ENCODE results near the gene ARRB1. TPM values are rescaled to one million over a fixed set of nuclear protein-coding genes. Genes with fewer than 3 reads are reported as not detected.

ARRB1 gene
- total RNA-seq, 2 experiments from 2014 or later = 26.7 to 27.8 TPM

DNA sequence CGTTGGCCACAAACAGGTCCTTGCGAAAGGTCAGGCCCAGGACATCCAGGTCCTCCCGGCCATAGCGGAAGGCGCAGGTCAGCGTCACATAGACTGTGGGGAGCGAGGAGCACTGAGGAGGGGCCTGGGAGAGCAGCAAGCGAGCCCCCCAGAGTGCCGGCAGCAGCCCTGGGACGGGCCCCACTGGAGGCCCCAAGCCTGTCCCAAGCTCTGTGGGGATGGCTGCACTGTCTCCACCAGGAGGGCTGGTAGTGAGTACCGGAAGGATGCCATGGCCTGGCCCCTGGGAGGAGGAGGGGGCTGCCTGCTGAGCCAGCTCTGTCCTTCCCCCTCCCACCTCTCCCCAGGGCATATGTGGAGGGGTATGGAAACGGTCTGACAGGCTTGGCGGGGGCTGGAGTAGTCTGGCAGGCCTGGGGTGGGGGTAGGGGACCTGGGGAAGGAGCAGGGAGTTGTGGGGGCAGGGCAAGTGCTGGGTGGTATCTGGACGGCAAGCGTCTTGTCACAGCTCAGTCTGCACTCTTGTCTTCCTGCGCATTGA, 68.0 kb downstream of the ARRB1 start:
- DNase-seq (no peak), ATAC-seq (ENCODE audit: poor library complexity) (no peak)
- no peak overlapping the region for H3K4me3 Mint-ChIP-seq
- no peak overlapping the region for H3K27ac Mint-ChIP-seq
- H3K36me3 Mint-ChIP-seq (ENCODE audit: low read depth) = peaks cover 74% of the 10 kb centered on the region
- Histone ChIP-seq H3K36me3 (ENCODE audit: insufficient read depth, low read length) (peaks cover 42% of the 10 kb centered on the region), H3K4me3 (ENCODE audit: low read length) (no peak overlapping the region), H3K27ac (ENCODE audit: low read depth in 1 of 2, low read length in 2 of 2) (no peak overlapping the region), H3K4me1 (ENCODE audit: insufficient read depth, low read length) (peaks cover 19% of the 10 kb centered on the region), H3K27me3 (ENCODE audit: control insufficient read depth in 1 of 2, insufficient read depth in 2 of 2, low read length in 2 of 2) (no peaks in the 10 kb centered on the region), H3K9me3 (ENCODE audit: control insufficient read depth in 1 of 2, insufficient read depth in 1 of 2, low read length in 2 of 2) (no peaks in the 10 kb centered on the region)
- ChIA-PET CTCF (interaction anchor here (0.5 to 1.5 kb wide), 2 partner anchors 101 to 133 kb away, joined by 3 read pairs; no protein-coding TSS in a partner anchor), POLR2A (no interaction called here)
- H3K4me1 Mint-ChIP-seq (ENCODE audit: low read depth) = peaks cover 23% of the 10 kb centered on the region
- H3K9me3 Mint-ChIP-seq = no peaks in the 10 kb centered on the region
- H3K27me3 Mint-ChIP-seq = no peaks in the 10 kb centered on the region
- no peak for TF ChIP-seq CTCF (IDR thresholded peaks at IDR 0.05)
- intact Hi-C loops (cut with DNase I, micrococcal nuclease) = loop anchor here in 1 of 2 experiments (2.0 kb wide), 1 partner anchor 45 kb away; no protein-coding TSS in a partner anchor

DNA sequence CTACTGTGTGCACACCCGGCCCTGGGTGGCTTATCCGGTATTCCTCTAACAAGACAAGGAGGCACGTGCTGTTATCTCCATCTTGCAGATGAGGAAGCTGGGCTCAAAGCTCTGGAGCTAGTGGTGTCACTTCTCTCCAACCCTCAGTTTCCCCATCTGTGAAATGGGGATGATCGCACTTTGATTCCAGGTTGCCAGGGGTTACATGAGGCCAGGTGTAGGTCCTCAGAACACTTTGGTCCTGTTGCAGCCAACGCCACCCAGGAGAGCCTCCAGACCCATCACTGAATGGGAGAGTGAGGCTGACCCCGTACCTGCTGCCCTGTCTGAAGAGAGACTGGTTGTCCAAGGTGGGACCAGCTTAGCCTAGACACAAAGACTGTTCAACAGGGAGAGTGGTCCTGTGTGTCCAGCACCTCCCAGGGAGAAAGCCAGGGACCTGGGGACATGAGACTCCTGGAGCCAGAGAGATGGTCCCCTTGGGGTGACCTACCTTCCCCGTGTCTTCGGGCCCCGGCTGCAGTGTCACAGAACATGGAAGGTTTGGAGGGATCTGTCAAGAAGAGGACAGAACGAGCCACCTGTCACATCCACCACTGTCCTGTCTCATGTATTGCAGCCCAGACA, 69.9 kb downstream of the ARRB1 start:
- peaks cover 74% of the 10 kb centered on the region for H3K36me3 Mint-ChIP-seq (ENCODE audit: low read depth)
- intact Hi-C loops (cut with DNase I, micrococcal nuclease) = loop anchor here (2.0 kb wide), 2 partner anchors 47 to 71 kb away; no protein-coding TSS in a partner anchor

More for the DNA sequence above, 69.9 kb downstream of the ARRB1 start:
- Mint-ChIP-seq H3K9me3 (no peaks in the 10 kb centered on the region), H3K4me1 (ENCODE audit: low read depth) (peaks cover 38% of the 10 kb centered on the region), H3K4me3 (no peak overlapping the region), H3K27ac (peak overlapping the region; percentile 27), H3K27me3 (no peaks in the 10 kb centered on the region)
- no peak for TF ChIP-seq CTCF (IDR thresholded peaks at IDR 0.05)
- DNase-seq = no peak
- H3K9me3 ChIP-seq (ENCODE audit: control insufficient read depth in 1 of 2, insufficient read depth in 1 of 2, low read length in 2 of 2) = no peaks in the 10 kb centered on the region
- ChIA-PET CTCF (interaction anchor here (0.8 to 2.6 kb wide), 2 partner anchors 47 to 103 kb away, joined by 4 to 49 read pairs; no protein-coding TSS in a partner anchor), POLR2A (no interaction called here)
- no peaks in the 10 kb centered on the region for H3K27me3 ChIP-seq (ENCODE audit: control insufficient read depth in 1 of 2, insufficient read depth in 2 of 2, low read length in 2 of 2)
- no peak for ATAC-seq (ENCODE audit: poor library complexity)
- no peak overlapping the region for H3K4me3 ChIP-seq (ENCODE audit: low read length)
- peaks cover 49% of the 10 kb centered on the region for H3K36me3 ChIP-seq (ENCODE audit: insufficient read depth, low read length)
- H3K27ac ChIP-seq (ENCODE audit: low read depth in 1 of 2, low read length in 2 of 2) = no peak overlapping the region
- peaks cover 38% of the 10 kb centered on the region for H3K4me1 ChIP-seq (ENCODE audit: insufficient read depth, low read length)

Measured in CD4-positive, alpha-beta T cell (primary cell).